Subcutaneous adipose tissue (tissue), 4 donors: ENCODE data around the gene EPS8L3. TPM values are rescaled to one million over a fixed set of nuclear protein-coding genes. Genes with fewer than 3 reads are reported as not detected.

Source experiments
- total RNA-seq, 4 donors: library from RNA; depleted of rRNA; stranded (reverse); fragments of >200 nt; gene quantifications; one replicate each; pipeline ENCODE4 v1.1.0, GENCODE V29; 2016
- TF ChIP-seq, protein P1 (sequence below): fragments of 450-650 bp; IDR thresholded peaks from one replicate; pipeline ENCODE4 v1.5.1; 2016; ENCODE audit warnings: low read depth, mild to moderate bottlenecking, control low read depth, antibody characterized with exemption, moderate library complexity

EPS8L3 gene
- total RNA-seq, 4 donors from 2014 or later = not detected

DNA sequence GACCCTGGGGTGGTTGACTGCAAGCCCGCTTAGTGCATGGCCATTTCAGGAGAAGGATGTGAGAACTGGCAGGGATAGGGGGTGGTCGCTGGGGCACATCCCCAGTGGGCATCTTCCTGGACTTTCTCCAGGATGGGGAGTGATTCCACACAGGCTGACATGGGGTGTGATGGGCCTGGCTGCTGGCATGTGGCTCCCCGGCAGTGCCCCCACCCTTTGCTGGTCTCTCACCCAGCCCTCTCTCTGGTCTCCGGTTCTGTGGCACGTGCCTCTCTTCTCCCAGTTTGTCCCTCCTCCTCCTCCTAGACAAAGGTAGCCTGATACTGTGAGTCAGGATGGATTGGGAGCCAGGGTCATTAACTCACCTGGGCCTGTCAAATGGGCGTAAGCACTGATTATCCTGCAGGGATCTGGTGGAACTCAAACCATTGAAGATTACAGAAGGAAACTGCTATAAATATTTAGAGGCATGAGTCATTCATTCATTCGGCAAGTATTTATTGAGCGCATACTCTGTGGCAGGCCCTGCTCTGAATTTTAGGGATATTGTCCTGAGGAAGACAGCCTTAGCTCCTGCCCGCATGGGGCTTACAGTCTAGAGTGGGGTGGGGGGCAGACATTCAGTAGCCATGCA lies 23.6 kb upstream of the EPS8L3 start:
- TF ChIP-seq, protein P1, sequence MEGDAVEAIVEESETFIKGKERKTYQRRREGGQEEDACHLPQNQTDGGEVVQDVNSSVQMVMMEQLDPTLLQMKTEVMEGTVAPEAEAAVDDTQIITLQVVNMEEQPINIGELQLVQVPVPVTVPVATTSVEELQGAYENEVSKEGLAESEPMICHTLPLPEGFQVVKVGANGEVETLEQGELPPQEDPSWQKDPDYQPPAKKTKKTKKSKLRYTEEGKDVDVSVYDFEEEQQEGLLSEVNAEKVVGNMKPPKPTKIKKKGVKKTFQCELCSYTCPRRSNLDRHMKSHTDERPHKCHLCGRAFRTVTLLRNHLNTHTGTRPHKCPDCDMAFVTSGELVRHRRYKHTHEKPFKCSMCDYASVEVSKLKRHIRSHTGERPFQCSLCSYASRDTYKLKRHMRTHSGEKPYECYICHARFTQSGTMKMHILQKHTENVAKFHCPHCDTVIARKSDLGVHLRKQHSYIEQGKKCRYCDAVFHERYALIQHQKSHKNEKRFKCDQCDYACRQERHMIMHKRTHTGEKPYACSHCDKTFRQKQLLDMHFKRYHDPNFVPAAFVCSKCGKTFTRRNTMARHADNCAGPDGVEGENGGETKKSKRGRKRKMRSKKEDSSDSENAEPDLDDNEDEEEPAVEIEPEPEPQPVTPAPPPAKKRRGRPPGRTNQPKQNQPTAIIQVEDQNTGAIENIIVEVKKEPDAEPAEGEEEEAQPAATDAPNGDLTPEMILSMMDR = no peak

DNA sequence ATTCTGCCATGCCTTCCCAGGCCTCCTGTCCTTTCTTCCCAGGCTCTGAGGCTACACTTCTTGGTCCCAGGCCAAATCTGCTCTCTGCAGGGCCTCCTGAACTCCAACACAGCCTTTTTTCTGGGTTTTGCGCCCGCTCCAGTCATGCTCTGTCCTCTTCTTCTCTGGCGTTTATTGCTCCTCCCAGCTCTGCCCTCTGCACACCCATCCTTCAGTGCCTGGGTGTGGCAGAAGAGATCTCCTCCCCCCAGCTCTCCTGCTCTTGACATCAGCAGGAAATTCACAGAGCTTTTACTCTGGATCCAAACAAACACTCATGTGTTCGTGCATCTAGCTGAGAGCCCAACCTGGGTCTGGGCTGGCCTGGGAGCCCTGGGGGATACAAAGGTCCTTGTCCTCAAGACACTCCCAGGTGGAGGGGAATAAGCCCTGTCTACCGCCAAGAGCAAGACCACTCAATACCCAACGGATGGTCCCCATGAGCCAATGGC lies 22.9 kb upstream of the EPS8L3 start:
- TF ChIP-seq, protein P1 = no peak

DNA sequence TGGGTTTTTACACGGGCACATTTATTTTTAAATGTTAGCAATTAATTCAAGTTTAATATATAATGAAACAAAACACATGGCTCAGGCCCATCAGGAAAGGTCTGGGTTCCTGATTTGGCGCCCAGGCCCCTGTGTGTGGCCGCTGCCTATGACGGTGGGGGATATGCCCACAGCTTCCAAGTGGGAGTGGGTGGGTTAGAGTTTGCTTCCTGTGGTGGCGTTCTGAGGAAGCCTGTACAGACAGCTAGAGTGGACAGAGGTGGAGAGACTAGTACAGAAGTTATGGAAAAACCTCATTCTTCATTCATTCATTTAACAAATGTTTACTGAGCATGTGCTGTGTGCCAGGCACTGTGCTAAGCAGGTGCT lies 22.4 kb upstream of the EPS8L3 start:
- TF ChIP-seq, protein P1 = no peak

DNA sequence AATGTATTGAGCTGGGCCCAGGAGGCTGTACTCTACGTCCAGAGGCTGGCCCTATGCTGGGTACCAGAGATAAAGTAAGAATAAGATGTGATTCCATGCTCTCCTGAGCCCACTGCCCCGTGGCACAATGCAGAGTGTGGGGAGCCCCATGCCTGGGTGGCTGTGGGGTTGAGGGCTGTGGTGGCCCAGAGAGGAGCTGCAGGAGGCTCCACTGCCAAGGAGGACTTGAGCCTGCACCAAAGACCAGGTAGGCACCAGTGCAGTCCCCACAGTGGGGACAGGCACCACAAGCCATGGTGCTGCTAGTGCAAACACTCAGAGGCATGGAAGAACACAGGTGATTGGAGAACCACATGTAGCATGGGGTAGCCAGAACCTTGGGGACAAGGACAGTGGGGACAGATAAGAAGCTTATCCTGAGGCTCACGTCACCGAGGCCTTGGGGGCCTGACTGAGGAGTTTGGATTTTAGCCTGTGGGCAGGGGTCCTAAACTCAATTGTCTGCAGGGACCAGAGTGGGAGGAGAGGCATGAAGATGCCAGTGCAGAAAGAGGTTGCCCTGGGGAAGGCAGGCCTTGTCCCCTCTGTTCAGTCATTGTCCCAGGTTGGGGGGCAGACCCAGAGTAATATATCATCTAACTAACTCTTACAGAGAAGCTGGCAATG lies 21.9 kb upstream of the EPS8L3 start:
- TF ChIP-seq, protein P1 = no peak

DNA sequence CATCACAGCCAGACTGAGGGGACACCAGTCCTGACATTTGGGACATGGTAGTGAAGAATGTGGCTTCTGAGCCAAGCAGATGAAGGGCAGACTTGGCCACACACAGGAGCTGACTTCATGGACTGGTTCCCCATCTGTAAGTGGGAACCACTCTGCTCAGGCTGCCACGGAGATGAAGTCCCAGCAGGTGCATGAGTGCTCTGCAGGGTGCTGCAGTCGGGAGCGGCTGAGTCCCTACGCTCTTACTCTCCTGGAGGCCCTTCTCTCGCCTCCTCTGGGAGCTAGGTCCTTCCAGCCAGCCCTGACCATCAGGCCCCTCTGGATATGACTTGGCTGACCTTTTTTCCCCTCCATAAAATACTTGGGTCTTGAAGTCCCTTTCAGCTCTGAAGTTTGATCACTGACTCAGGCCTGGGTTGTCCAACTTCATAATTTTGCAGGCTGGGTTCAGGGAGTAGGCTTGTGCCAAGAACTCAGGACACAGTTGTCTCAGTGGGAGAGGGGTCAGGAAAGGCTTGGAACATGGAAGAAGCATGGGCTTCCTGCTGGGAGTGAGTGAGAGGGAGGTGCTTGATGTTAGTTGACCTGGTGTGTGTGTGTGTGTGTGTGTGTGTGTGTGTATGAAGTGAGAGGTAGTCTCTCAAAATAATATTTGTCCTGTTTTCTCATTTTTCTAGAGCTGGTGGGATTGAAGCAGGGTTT lies 21.0 kb upstream of the EPS8L3 start:
- TF ChIP-seq, protein P1 = no peak

DNA sequence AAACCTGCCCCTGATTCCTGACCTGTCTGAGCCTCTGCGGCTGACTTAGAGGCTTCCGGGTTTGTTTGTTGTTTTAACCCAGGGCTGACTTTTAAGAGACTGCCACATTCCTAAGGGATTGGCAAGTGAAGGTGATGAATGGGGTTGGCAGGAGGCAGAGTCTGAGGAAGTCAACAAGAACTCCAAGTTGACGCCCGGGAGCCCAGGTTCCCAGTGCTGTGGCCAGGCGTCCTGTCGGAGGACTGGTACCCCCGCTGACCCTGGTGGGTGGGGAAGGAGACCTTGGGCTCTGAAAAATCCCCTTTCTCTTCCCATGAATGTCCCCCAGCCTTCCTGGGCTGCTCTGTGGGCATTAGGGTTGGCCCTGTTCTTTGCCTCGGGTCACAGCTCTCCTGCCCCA lies 19.7 kb upstream of the EPS8L3 start:
- TF ChIP-seq, protein P1 = no peak

DNA sequence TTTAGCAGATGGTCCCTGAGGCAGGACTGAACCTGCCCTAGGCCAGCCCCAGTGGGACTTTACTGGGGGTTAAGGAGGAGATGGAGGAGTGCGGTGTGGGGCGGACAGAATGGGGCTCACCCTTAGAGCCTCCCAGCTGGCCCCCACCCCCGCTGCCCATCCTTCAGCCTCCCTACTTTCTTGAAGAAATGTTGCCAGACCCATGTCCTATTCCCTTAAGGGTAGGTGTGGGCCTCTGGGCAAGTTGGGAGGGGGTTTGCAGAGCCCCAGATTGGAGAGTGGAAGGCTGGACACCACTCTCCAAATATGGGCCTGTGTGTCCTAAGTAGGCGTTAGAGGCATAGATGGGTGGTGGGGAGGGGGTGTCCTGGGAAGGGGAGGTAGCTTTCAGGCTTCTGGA lies 19.2 kb upstream of the EPS8L3 start:
- TF ChIP-seq, protein P1 = no peak
